GDM1 (cell line): ENCODE measurements around the gene ARHGAP42.

Experiments
- DNase-seq: peaks from one replicate; lab custom pipeline; 2025; lab: John Stamatoyannopoulos, UW

The ARHGAP42 gene

DNA sequence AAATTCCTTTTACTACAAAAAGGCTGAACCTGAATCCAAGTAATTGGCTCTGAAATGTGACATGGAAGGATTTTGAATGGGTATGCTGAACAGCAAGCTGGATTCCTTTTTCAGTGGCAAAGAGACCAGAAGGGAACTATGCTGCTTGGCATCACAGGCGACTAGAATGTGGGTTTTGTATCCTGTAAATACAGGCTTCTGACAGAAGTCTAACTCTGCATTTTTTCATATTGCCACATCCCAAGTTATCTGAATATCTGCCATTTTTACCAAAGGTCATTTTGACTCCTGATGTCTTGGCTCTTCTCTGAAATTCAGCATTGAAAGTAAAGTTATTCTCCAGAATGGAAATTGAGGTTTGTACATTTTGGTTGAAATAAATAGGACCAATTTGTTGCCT is 145.7 kb downstream of the ARHGAP42 start:
- DNase-seq: no peak

DNA sequence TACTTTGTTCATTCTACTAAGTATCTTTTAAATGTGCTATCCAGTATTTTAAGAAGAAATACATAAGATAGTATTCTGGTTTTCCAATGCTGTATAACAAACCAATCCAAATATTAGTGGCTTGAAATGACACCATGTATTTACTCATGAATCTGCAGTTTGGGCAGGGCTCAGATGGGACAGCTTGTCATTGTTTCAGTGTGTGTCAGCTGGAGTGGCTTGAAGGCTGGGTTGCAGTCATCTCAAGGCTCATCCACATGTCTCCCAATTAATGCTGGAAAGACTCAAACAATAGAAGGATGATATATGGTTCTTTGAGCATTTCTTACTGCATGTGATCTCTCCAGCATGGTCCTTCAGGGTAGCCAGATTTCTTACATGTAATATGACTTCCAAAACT is 146.2 kb downstream of the ARHGAP42 start:
- no peak for DNase-seq

DNA sequence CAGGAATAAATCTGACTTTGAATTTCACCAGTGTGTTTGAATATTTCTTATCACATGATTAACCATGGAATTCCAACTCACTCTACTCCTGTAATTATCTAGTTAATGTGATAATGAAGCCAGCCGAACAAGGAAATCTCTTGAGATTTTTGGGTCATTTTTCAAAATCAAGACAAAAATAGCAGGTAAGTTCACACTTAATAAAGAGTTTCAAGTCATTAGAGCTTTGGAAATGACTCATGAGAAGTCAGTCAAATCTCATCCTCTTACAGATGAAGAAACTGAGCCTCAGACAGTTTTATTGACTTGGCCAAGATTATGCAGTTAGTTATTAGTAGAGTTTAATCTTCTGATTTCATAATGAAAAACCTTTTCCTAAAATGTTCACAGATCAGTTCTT is 148.8 kb downstream of the ARHGAP42 start:
- no peak for DNase-seq

DNA sequence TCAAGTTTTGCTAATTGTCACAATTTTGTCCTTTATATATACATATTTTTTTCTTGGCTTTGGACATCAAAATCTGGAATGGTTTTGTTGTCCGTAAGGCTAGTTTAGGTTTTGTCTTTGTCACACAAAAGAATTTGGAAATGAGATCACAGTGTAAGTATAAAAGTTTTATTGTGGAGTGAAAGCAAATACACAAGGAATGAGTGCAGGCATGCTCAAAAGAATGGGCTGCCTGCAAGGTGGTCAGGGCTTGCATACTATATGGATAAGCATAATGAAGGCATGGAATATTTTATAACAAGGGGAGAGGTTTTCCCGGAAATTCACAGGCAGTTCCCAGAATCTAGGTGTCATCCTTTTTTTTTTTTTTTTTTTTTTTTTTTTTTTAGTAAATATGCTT is 150.2 kb downstream of the ARHGAP42 start:
- DNase-seq: no peak

DNA sequence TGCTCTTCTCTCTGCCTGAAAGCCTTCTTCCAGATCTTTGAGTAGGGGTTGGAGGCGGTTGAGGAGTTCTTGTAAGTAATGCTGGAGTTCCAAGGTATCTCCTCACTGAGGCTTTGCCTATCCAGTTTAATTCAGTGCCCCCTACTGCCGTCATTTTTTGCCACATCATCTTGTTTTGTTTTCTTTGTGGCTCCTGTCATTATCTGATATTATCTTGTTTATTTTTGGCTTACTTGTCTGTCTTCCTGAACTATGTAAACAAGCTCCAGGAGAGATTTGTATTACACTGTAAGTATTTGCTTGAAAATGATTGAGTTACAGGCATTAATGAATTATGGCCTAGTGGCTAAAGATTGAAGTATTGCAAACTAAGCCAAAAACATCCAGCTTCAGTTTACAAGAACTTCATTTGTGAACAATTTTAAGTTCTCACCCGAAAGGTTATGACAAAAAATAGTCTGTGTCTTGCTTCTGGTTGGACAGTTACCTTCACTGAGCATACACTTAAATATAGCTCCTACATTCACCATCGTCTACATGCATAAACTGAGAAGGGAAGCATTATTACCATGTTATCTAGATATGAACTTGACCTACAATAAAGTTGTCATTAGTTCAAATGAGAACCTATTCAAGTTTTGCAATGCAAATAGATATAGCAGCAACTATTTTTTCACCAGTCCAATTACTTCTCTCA is 154.8 kb downstream of the ARHGAP42 start:
- DNase-seq: no peak

DNA sequence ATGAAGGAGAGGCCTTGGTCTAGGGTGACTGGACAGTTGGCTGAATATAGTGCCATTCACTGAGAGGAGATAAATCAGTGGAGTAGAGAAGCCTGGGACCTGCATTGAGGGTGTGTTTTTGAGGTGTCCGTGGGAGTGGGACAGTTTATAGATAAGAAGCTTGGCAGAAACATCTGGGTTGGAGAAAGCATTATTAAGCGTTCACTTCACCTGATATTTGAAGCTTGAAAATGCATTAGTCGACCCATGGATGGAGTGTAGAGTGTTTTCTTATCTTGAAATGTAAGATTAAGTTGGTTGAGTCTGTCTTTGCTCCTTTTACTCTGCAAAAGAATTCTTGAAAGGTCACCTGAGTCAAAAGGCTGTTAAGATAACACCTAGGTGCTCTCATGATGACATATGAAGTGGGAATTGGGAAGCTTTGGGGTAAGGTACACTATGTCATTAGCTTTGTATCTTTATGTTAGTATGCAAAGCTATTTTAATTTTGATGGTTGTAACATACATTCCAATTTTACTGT is 160.7 kb downstream of the ARHGAP42 start:
- no peak for DNase-seq

DNA sequence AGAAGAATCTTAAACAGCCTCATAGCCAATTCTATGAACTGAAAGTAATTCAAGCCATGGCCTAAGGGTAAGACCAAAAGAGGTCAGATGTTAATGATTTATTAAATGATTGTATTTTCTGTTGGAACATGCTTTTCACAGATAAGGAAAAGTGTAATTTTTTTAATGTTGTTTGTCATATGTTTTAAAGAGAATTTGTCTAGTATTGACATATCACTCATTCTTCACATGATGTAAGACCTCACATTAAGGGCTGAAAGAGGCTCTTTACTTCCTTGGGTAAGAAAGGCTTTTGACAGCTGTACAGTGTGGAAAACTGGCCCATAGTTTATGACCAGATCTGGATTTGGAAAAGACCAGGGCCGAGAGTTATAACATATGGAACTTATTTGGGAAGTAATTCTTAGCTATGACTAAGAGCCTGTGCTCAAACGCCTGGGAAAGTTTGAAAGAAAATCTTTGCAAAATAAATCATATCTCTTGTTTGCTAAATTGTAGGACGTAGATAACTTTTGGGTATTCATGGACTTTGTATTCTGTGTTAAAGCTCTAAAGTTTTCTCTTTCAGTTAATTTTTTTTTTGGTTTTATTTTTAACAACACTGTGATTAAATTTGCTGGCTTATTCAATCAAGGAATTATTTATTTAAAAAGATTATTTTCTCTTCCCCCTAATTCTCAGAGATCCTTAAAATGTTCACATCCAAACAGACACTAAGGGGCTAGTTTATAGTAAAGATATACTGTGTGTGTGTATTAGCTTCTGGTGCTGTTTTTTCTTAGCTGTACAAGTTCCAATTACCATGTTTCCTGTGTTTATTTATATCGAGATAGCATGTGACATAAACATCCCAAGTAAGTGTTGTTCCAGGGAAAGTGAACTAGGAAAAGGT is 162.2 kb downstream of the ARHGAP42 start:
- DNase-seq: no peak

DNA sequence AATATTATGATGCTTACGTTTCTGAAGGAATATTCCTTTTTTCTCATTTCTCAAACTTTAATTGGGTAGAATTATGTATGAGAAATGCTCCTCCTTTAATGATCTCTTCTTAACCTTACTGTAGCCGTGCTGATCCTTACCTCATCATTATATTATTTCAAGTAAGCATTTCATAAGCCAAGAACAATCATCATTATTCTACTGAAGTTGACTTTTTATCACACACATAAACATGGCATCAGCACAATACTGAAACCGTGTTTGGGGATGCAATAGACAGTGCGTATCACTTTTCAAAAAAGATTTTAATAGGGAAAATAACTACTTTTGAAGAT is 162.8 kb downstream of the ARHGAP42 start:
- no peak for DNase-seq

DNA sequence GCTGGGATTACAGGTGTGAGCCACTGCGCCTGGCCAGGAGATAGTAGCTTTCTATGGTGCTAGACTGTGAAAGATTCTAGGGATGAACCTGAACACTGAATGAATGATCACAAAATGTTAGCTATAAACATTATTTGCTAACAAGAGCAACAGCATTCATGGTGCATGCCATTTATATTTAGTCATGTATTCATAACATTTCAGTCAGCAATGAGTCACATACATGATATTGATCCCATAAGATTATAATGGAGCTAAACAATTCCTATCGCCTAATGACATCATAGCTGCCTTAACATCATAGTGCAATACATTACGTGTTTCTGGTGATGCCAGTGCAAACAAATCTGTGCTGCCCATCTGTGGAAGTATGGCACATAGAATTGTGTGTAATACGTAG is 164.1 kb downstream of the ARHGAP42 start:
- no peak for DNase-seq

DNA sequence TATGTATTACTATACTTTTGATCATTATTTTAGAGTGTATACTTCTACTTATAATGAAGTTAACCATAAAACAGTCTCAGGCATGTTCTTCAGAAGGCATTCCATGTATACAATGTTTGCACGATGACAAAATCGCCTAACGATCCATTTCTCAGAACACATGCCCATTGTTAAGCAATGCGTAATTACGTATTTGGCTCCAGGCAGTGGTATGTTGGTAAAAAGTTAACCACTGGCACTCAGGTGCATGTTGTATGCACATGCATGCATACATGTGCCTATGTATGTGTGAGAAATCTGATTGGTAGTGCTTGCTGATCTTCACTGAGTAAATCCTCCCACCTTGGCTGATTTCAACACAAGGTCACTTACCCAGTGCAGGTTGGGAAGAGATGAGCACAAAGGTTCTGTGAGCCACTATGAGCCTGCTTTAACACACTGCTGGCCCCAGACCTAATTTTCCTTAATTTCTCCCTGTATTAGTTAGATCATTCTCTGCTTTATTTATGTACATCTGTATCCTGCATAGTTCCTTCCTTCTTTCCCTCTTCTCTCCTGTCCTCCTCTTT is 164.6 kb downstream of the ARHGAP42 start:
- DNase-seq: no peak

DNA sequence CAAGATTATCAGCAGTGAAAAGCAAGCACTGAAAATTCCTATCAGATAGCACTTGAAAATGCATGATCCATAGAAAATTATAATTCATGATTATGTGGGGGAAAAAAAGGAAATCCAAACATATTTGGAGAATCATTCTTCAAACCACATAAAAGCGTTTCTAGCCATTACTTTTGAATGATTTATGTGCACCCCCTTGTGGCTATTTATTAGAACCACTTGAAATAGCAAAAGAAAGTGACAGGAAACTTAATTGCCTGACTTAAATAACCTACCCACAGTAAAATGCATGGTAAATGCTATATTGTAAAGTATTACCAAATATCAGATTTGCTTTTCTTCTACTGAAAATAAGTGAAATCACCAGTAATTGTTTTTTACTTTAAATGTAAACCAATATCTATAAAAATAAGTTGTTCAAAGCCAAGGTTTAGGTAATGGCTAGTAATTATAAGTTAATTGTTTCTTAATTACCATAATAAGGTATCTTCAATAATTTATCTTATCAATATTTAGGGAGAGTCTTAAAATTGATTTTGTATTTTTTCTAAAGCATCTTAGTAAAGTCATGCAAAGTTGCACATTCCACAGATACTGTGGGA is 168.5 kb downstream of the ARHGAP42 start:
- DNase-seq: no peak

DNA sequence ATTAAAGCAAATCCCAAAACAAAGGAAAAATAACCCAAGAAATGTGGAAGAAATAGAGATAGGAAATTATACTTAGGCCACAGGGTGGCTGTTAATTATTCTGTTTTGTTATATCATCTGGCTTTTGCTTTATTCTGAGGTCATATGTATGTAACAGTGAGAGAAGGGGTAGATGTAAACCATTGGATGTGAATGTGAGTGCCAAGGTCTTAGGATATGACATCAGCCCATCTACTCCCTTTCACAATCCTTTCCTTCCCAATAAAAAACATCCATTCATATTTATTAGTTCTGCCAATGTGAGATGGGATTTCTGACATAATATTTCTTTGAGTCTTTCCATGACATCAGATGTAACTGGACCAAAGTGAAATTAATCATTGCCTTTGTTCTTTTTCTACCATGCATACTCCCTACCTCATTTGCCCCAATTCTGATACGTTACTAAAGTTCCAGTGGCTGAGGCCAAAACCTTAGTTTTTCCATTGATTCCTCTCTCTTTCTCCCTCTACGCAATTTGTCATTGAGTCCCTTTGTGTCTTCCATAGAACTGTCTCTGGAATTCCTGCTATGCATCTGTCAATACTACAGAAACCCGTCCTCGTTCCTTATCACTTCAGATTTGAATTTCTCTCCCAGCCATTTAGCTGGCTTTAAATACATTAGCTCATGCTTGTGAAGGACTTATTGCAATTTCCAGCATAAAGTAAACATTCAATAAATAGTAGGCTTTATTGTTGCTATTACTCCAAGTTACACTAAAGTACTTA is 170.3 kb downstream of the ARHGAP42 start:
- no peak for DNase-seq

DNA sequence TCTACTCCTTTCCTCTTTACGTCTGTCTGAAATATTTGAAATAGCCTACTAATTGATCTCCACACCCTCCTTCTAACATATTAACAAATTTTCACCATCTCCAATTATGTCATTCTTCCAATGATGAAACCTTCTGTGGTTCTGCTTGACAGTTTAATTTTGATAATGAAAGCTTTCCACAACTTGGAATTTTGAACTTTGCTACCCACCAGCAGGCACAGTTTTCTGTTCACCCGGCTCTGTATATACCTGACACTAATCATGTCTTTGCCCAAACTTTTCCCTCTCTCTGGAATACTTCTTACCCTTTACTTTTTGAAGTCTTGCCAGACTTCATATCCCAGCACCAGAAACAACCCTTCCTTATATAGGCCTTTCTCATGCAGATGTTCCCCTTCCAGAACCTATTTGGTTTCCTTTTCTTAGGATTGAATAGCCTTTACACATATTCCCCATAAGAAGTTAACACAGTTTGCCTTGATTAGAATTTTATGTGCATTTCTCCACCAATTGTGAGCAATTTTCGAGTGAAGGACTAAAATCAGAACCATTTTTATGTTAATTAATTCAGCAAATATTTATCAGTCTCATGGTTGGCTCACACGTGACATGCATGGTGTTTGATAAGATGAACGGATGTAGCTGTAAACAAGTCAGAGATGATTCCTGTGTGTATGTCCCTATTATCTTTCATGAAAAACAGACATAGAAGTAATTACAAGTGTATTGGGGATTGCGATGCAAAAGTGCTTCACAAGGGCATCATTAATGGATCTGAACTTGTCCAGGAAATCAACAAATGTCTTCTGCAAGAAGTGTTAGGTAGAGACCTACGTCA is 173.4 kb downstream of the ARHGAP42 start:
- DNase-seq: no peak

DNA sequence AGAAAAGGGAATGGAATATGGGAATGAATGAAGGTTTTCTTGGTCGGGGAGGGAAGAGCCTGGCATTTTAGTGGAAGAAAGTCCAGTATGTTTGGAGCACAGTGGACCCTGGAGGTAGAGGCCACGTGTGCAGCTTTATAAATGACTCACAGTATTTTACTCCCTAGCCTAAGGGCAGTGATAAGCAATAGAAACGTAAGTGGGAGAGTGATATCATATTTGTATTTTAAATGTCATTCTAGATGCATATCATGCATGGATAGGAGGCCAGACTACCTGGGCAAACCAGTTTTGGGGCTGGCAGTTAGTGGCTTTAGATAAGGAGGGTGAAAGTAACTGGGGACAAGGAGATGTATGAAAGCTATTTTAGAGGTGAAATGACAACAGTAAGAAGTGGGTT is 174.1 kb downstream of the ARHGAP42 start:
- DNase-seq: no peak

DNA sequence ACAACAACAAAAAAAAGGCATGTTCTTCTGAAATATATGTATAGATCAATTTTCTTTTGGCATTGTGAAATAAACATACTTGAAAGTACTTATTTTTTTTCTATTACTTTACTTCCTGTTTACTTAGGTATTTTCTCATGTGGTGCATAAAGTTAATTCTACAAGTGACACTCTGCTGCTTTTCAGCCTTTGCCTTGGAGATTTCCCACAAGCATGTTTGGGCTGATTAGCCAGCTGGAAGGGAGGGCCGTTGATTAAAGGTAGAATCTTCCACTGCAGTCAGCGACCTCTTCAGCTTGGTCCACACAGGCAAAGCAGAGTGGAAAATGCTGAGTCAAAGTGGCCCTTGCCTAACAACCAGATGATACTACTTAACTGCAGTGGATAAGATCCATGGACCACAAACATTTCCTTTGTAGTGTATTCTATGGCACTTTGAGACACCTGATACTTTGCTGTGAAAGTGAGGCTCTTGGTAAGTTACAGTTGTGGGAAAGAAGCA is 176.0 kb downstream of the ARHGAP42 start:
- DNase-seq: no peak

DNA sequence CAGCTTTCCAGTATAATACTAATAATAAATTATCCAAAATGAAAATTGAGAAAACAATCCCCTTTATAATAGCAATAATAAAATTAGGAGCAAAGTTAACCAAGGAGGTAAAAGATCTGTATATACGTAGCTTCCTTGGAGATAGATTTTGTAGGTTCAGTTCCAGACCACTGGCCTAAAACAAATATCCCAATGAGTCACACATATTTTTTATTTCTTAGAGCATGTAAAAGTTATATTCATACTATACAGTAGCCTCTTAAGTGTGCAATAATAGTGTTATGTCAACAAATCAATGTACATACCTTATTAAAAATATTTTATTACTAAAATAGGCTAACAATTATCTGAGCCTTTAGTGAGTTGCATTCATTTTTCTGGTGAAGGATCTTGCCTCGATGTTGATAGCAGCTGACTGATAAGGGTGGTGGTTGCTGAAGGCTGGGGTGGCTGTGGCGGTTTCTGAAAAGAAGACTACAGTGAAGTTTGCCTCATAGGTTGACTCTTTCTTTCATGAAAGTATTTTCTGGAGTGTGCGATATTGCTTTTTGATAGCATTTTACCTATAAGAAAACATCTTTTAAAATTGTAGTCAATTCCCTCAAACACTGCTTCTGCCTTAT is 178.5 kb downstream of the ARHGAP42 start:
- DNase-seq: no peak

DNA sequence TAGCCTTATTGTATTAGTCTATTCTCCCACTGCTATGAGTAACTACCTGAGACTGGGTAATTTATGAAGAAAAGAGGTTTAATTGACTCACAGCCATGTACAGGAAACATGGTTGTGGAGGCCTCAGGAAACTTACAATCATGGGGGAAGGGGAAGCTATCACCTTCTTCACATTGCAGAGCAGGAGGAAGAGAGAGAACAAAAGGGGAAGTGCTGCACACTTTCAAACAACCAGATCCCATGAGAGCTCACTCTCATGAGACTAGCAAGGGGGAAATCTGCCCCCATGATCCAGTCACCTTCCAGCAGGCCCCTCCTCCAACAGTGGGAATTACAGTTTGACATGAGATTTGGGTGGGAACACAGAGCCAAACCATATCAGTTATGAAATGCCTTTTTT is 179.4 kb downstream of the ARHGAP42 start:
- DNase-seq: no peak

DNA sequence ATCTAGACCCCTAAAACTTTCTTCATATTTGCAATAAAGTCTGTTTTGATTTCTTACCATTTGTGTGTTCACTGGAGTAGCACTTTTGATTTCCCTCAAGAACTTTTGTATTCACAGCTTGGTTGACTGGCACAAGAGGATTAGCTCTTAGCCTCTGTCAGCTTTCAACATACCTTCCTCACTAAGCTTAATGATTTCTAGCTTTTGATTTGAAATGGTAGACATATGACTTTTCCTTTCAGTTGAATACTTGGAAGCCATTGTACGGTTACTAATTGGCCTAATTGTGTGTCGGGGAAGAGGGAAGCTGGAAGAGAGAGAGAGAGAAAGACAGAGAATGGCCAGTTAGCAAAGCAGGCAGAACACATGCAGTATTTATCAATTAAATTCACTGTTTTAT is 180.5 kb downstream of the ARHGAP42 start:
- DNase-seq: no peak

DNA sequence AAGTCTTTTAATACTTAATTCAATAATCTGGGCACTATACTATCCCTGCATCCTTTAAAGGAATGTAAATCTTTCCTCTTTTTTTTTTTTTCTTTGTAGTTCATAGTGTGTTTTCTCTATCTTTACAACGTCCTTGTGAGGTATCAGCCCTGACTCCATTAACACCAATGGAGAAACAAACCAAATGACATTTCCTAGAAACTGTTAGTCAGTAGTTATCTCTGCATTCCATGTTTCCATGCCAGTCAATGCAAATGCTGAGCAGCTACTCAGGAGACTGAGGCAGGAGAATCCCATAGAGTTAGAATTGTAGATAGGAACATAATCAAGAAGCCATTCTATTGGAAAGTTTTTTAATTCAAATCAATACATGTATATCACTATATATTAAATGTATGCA is 182.2 kb downstream of the ARHGAP42 start:
- DNase-seq: no peak

DNA sequence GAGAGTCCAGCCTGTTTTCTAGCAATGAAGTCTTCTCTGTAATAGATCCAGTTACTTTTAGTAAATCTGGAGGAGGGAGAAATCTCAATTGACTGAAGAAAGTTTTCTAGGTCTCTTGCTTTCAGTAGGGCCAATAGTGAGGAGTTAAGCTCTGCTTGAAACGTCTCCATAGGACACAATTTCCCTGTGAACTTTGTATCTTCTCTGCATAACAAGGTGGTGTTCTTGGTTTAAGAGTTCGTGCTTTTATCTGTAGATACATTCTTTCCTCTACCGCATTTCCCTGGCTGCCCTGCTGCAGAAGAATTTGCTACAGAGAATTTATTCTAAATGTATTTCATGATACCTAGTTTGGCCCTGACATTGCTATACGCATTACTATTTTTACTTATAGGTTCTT is 183.1 kb downstream of the ARHGAP42 start:
- DNase-seq: no peak
